MG63 (cell line): ENCODE data around the gene GNB2. TPM values are rescaled to one million over a fixed set of nuclear protein-coding genes. Genes with fewer than 3 reads are reported as not detected.
"Not testable (repeated sequence)": the region's sequence is repeated elsewhere in the genome, so short reads cannot be mapped to it uniquely, and the experiment has no call there.

Experiments
- DNase-seq: peaks from one replicate; pipeline ENCODE4 v3.0.0-alpha.2; 2020
- H3K27me3 ChIP-seq: fragments of 250-450 bp; sonication (Bioruptor Pico); 2 replicates; pipeline ENCODE4 v1.5.1; 2020; ENCODE audit warnings: mild to moderate bottlenecking, moderate library complexity
- H3K36me3 ChIP-seq: fragments of 250-450 bp; sonication (Bioruptor Pico); 2 replicates; pipeline ENCODE4 v1.5.1; 2020; ENCODE audit warnings: mild to moderate bottlenecking, moderate library complexity
- H3K4me3 ChIP-seq: fragments of 250-450 bp; sonication (Bioruptor Pico); 2 replicates; pipeline ENCODE4 v1.5.1; 2020; ENCODE audit warnings: mild to moderate bottlenecking, moderate library complexity
- H3K9me3 ChIP-seq: fragments of 250-450 bp; sonication (Bioruptor Pico); 2 replicates; pipeline ENCODE4 v1.5.1; 2020; ENCODE audit warnings: mild to moderate bottlenecking, moderate library complexity
- total RNA-seq: library from RNA; depleted of rRNA; stranded (reverse); fragments of >200 nt; shearing (Covaris generic); gene quantifications from 2 replicates; pipeline ENCODE4 v1.2.3, GENCODE V29; 2014; ENCODE audit warnings: low replicate concordance

The GNB2 gene
- total RNA-seq, 1 experiment from 2014 or later = 174 TPM

DNA sequence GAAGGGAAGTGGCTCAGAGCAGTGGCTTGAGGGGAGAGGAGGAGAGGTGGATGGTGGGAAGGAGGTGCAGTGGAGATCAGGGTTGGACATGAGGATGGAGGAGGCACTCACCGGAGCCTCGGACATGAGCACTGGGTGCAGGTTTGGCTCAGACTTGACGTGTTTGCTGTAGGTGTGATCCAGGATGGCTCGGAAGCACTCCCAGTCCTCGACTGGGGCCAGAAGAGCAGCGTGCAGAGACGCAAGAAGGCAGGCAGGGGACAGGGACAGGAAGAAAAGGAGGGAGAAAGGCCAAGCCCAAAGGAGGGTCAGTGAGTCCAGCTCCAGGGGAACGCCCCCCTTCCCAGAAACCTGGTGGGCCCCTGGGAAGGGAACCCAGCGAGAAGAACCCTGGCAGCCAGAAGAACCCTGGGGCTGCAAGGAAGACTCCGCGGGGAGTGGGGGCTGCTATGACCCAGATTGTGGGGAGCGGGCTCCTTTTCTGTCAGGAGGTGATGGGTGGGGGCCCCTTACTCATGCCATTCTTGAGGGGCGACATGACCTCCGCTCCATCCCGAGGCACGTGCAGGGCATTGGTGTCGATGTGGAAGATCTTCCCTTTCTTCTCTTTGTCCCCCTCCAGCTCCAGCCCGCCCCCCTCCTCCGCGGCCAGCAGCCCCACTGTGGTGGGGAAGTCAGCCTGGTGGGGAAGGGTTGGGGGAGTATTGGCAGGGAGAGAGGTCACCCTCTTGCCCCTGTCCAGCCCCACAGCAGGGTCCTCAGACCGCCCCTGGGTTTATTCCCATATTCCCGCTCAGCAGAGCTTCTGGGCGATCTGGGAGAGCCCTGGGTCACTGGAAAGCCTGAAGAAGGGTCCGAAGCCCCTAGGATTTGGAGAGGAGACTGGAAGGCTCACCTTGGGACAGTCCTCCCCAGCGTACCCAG, 18.4 kb upstream of the GNB2 start:
- Histone ChIP-seq H3K27me3 (peaks cover 2% of the 10 kb centered on the region; the same call in 1 of the 2 replicates), H3K36me3 (no peaks in the 10 kb centered on the region), H3K9me3 (no peaks in the 10 kb centered on the region), H3K4me3 (no peak overlapping the region)
- DNase-seq = no peak

DNA sequence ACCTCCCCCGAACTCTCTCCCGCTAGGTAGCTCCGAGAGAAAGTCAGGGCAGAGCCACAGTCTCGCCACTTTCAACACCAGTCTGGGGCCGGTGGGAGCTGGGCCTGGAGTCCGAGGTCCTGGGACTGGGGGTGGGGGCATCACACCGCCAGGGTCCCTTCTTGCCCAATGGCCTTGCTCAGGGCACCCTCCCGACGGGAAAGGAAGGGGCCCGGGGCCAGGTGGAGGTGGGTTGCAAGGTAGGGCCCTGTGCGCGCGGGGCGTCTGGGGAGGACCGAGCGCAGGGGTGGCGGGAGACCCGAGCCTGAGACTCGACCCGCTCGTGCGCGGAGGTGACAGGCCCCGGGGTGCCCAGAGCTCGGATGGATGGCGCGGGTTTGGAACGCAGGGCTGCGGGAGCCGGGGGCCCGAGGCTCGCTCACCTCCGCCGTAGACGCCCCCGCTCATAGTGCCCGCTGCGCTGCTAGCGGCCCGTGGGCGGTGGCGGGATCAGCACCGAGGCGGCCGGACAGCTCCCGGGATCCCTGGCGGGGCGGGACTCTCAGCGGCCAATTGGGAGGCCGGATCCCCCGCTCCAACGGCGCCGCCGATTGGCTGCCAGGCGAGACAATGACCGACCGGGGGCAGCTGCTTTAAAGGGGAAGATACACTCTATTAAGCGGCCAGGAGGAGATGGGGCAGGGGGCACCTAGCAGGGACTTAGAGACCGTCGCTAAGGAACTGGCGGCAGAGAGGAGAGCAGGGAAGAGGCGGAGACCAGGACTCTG, 17.4 kb upstream of the GNB2 start, which contains the start of gene ACTL6B:
Gene ACTL6B (minus strand): TSS at position 541 of the 767 bp plus-strand sequence. CDS start 94 bp downstream, at position 447.
- H3K4me3 ChIP-seq = no peak within 1 kb of the TSS
- H3K36me3 ChIP-seq = no peaks in the 10 kb centered on the region
- peaks cover 2% of the 10 kb centered on the region; the same call in 1 of the 2 replicates for H3K27me3 ChIP-seq
- DNase-seq = peak; percentile 46
- no peaks in the 10 kb centered on the region for H3K9me3 ChIP-seq

GRCh38 chr7:100662194-100662776, 11.3 kb upstream of the GNB2 start:
- H3K27me3 ChIP-seq, H3K4me3 ChIP-seq, H3K9me3 ChIP-seq, H3K36me3 ChIP-seq: not testable (repeated sequence)
- DNase-seq = peak; percentile 20

- no peak overlapping the region for H3K4me3 ChIP-seq
- no peak for DNase-seq
- no peaks in the 10 kb centered on the region for H3K9me3 ChIP-seq
- H3K27me3 ChIP-seq = no peaks in the 10 kb centered on the region
- H3K36me3 ChIP-seq = no peaks in the 10 kb centered on the region
Observed at GRCh38 chr7:100665168-100665726, 8.3 kb upstream of the GNB2 start.

GRCh38 chr7:100667331-100668068, 6.0 kb upstream of the GNB2 start:
- H3K36me3 ChIP-seq = no peaks in the 10 kb centered on the region
- no peak overlapping the region for H3K4me3 ChIP-seq
- DNase-seq = no peak
- H3K9me3 ChIP-seq = no peaks in the 10 kb centered on the region
- H3K27me3 ChIP-seq = no peaks in the 10 kb centered on the region

DNA sequence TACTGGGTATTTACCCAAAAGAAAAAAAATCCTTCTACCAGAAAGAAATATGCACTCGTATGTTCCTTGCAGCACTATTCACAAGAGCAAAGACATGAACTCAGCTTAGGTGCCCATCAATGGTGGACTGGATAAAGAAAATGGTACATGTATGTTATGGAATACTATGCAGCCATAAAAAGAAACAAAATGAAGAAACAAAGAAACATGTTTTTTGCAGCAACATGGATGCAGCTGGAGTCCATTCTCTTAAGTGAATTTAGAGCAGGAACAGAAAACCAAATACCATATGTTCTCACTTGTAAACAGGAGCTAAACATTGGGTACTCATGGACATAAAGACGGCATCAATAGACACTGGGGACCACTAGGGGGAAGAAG, 5.5 kb upstream of the GNB2 start:
- Histone ChIP-seq H3K36me3 (no peaks in the 10 kb centered on the region), H3K27me3 (no peaks in the 10 kb centered on the region), H3K4me3 (no peak overlapping the region), H3K9me3 (no peaks in the 10 kb centered on the region)
- no peak for DNase-seq

- not testable (repeated sequence) for DNase-seq, H3K27me3 ChIP-seq, H3K36me3 ChIP-seq, H3K9me3 ChIP-seq, H3K4me3 ChIP-seq
Observed at GRCh38 chr7:100669106-100669505, 4.4 kb upstream of the GNB2 start.

DNA sequence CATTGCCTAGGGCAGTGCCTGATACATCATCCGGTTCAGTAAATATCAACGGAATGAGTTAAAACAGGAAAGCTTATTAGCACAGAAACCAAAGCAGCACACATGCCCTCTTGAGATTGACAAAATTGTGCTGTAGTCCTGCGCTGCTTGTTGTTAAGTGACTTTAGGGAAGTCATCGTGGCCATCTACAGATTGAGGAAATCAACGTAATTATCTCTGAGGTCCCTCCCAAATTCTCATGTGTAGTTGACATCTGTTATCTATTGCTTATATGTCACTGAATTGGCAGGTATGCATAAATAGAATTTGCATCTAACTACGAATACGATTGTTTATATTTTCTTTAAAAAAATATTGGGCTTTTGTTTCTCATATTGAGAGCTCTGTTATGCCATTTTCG, 3.5 kb upstream of the GNB2 start:
- Histone ChIP-seq H3K27me3 (no peaks in the 10 kb centered on the region), H3K36me3 (no peaks in the 10 kb centered on the region), H3K9me3 (no peaks in the 10 kb centered on the region), H3K4me3 (no peak overlapping the region)
- no peak for DNase-seq

GRCh38 chr7:100671353-100672327, 1.9 kb upstream of the GNB2 start:
- Histone ChIP-seq H3K4me3 (no peak overlapping the region), H3K27me3 (no peaks in the 10 kb centered on the region), H3K36me3 (peaks cover 3% of the 10 kb centered on the region; the same call in 1 of the 2 replicates), H3K9me3 (no peaks in the 10 kb centered on the region)
- no peak for DNase-seq

- no peak for DNase-seq
- Histone ChIP-seq H3K9me3 (no peaks in the 10 kb centered on the region), H3K4me3 (peak overlapping the region; percentile 92), H3K36me3 (peaks cover 23% of the 10 kb centered on the region), H3K27me3 (no peaks in the 10 kb centered on the region)
Observed at GRCh38 chr7:100673942-100674410, 436 bp downstream of the GNB2 start.

DNA sequence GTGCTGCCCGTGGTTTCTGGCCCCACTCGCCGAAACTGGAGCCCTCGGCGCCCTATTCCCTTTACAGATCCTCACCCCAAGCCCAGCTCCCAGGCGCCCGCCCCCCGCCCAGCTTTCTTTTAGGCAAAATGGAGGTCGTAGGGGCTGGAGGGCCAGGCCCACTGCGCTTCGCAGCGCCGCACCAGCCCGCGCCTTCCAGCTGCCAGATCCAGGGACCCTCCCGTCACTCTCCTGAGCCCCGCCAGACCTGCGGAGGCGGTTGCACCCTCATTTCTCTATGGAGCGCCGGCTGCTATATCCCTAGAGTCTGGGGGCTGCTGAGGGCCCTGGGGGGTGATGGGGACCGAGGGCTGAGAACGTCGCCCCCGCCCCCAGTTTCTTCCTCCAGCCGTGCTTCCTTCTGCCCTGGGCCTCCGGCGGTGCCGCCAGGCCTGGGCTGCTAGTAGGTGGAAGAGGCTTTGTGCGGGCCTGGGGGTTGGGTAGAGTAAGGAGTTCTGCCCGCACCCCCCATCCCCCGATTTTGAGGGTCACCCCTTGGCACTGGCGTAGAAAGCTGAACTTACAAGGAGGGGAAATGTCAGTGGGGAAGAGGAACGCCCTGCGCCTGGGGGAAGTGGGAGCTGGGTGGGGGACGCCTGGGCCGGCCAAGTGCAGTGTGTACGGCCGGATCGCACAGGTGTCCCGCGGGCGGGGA, 1.0 kb downstream of the GNB2 start:
- H3K4me3 ChIP-seq = peak overlapping the region; percentile 92
- H3K9me3 ChIP-seq = no peaks in the 10 kb centered on the region
- H3K36me3 ChIP-seq = peaks cover 23% of the 10 kb centered on the region
- H3K27me3 ChIP-seq = no peaks in the 10 kb centered on the region
- no peak for DNase-seq

DNA sequence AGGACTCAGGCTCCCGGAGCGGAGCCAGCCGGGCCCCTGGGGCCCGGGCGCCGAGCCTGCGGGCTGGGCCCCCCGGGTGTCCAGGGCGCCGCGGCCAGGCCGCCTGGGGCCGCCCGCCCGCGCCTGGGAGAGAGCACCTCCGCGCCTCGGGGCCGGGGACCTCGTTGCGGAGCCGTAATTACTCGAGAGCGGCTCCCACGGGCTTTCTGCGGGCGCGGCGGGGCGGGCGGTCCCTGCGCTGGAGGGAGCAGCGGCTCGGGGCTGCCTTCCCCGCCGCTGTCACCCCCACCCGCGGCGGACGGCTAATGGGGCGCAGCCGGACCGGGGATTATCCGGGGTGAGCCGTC, 1.5 kb downstream of the GNB2 start:
- Histone ChIP-seq H3K9me3 (no peaks in the 10 kb centered on the region), H3K4me3 (peak overlapping the region; percentile 92), H3K27me3 (no peaks in the 10 kb centered on the region), H3K36me3 (peaks cover 23% of the 10 kb centered on the region)
- DNase-seq = no peak

- Histone ChIP-seq H3K36me3 (peaks cover 23% of the 10 kb centered on the region), H3K4me3 (peak overlapping the region; percentile 92), H3K9me3 (no peaks in the 10 kb centered on the region), H3K27me3 (no peaks in the 10 kb centered on the region)
- DNase-seq = peak; percentile 70
Observed at GRCh38 chr7:100675581-100676350, 2.2 kb downstream of the GNB2 start.
